Mesothelial cell of epicardium (in vitro differentiated cells): ENCODE data around the gene DLG5. TPM values are rescaled to one million over a fixed set of nuclear protein-coding genes. Genes with fewer than 3 reads are reported as not detected.

Experiments
- DNase-seq, 2 experiments: peaks; one replicate each; pipeline ENCODE4 v3.0.0; 2021; ENCODE audit warnings: low spot score in 2 of 2; ENCODE audit not compliant: unreplicated experiment in 2 of 2
- H3K27ac Mint-ChIP-seq: 2 replicates; pipeline ENCODE4 v1.8.0; 2021; ENCODE audit warnings: mixed read lengths
- H3K27me3 Mint-ChIP-seq: 2 replicates; pipeline ENCODE4 v1.8.0; 2021; ENCODE audit warnings: low read depth, mixed read lengths
- H3K36me3 Mint-ChIP-seq: 2 replicates; pipeline ENCODE4 v1.8.0; 2021; ENCODE audit warnings: mixed read lengths
- H3K4me1 Mint-ChIP-seq: 2 replicates; pipeline ENCODE4 v1.8.0; 2021; ENCODE audit warnings: mixed read lengths
- H3K4me3 Mint-ChIP-seq: 2 replicates; pipeline ENCODE4 v1.8.0; 2021; ENCODE audit warnings: mild to moderate bottlenecking, moderate library complexity, mixed read lengths
- H3K9me3 Mint-ChIP-seq: 2 replicates; pipeline ENCODE4 v1.8.0; 2021; ENCODE audit warnings: mixed read lengths
- total RNA-seq: library from RNA; stranded (reverse); gene quantifications from 3 replicates; pipeline ENCODE4 v1.2.1, GENCODE V29; 2021
- TF ChIP-seq, protein P1 (sequence below): fragments of 200-600 bp; sonication (generic); IDR thresholded peaks from one replicate; pipeline ENCODE4 v1.5.0; 2021; ENCODE audit warnings: antibody characterized with exemption; ENCODE audit not compliant: unreplicated experiment

The DLG5 gene
- total RNA-seq, 1 donor from 2014 or later, result 82.2 TPM

DNA sequence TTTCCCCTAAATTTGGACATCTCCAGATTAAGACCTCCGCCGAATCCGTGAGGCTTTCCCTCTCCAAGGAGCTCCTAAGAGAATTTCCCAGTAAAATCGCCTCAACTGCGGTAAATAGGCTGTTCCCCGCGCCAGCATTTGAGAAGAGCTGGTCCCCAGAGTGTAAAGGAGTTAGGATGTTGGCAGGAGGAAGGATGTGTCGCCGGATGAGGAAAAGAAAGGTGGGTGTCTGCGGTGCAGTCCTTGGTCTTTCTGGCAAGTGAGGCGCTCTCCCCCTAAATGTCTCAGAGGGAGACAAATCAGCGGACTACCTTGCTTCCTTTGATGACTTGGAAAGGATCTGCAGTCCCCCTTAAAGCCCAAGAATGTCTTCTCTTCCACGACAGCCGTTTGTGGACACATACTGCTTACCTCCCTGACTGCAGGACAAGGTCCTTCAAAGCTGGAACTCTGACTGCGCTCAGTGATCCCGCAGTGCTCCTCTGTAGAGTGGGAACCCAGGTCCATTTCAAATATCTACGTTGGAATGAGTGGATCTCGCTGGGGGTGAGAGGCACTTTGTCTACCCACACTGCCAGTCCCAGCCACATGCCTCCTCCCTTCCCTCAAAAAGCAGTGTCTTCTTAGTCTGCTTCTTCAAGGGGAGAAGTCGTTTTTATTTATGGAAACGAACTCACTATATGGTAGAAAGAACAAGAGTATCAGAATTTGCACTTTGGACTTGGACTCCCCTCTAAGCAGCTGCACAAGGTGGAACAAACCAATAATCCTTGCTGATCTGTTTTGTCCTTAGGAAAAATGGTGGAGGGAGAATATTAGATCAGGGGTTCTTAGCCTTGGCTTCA is 1.1 kb upstream of the DLG5 start:
- Mint-ChIP-seq H3K4me3 (peak overlapping the region; percentile 76), H3K9me3 (no peaks in the 10 kb centered on the region)

DNA sequence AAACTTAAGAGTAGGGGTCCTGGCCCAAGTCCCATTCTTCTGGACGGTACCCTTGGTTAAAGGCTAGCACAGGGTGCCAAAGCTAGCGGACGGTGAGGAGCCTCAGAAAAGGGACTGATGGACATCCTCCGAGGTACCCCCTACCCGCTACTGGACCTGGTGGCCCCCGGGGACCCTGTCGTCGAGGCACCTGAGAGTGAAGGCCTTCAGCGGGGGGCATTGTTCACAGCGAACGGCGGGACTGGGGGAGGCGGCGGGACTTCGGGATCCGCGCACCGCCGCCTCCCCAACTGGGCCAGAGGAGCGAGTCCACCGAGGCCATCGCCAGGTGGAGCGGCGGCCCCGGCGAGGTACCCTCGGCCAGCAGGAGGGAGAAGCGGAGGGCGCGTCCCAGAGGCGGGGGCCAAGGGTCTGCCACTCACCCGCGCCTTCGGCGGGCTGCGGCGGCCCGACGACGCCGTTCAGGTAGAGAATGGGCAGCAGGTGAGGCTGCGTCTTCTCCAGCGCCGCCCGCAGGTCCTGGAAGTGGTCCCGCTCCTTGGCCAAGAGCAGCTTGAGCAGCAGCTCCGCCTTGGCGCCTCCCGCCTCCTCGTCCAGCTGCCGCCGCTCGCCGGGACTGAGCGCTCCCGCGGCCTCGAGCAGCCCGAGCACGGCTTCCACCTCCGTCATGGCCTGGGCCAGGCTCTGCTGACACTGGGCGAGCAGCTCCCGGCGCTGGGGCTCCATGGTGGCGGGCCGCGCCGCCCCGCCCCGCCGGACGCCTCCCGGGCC is 575 bp downstream of the DLG5 start:
- TF ChIP-seq, protein P1, sequence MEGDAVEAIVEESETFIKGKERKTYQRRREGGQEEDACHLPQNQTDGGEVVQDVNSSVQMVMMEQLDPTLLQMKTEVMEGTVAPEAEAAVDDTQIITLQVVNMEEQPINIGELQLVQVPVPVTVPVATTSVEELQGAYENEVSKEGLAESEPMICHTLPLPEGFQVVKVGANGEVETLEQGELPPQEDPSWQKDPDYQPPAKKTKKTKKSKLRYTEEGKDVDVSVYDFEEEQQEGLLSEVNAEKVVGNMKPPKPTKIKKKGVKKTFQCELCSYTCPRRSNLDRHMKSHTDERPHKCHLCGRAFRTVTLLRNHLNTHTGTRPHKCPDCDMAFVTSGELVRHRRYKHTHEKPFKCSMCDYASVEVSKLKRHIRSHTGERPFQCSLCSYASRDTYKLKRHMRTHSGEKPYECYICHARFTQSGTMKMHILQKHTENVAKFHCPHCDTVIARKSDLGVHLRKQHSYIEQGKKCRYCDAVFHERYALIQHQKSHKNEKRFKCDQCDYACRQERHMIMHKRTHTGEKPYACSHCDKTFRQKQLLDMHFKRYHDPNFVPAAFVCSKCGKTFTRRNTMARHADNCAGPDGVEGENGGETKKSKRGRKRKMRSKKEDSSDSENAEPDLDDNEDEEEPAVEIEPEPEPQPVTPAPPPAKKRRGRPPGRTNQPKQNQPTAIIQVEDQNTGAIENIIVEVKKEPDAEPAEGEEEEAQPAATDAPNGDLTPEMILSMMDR, result no peak
- Mint-ChIP-seq H3K36me3 (no peaks in the 10 kb centered on the region), H3K9me3 (no peaks in the 10 kb centered on the region), H3K27me3 (no peaks in the 10 kb centered on the region), H3K4me3 (peak overlapping the region; percentile 81), H3K4me1 (peaks cover 18% of the 10 kb centered on the region), H3K27ac (peak overlapping the region; percentile 70)
- peak; percentile 33 to 69 for DNase-seq

More for the DNA sequence above, 1.1 kb upstream of the DLG5 start:
- Mint-ChIP-seq H3K36me3 (no peaks in the 10 kb centered on the region), H3K4me1 (peaks cover 25% of the 10 kb centered on the region), H3K27me3 (no peaks in the 10 kb centered on the region), H3K27ac (peak overlapping the region; percentile 85)
- TF ChIP-seq, protein P1, result no peak
- no peak for DNase-seq

DNA sequence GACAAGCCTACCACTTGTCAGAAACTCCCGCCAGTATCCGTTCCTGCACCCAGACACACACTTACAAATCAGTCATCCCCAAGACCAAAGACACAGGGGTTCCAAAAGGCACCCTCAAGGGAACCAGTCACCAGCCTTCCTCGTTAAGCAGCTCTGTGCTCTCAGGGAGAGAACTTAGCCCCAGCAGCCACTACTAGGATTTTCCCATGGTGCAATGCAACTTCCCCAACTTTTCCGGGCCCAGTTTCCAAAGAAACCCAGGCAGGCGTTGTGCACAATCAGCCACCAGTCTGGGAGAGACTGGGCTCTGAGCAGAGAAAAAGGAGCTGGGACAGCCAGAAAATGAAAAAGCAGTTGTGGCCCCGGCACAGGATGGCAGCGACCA is 1.2 kb downstream of the DLG5 start:
- TF ChIP-seq, protein P1, result no peak
- peaks cover 24% of the 10 kb centered on the region for H3K4me1 Mint-ChIP-seq
- no peaks in the 10 kb centered on the region for H3K27me3 Mint-ChIP-seq
- peak overlapping the region; percentile 81 for H3K4me3 Mint-ChIP-seq
- DNase-seq, result no peak
- no peaks in the 10 kb centered on the region for H3K36me3 Mint-ChIP-seq
- H3K27ac Mint-ChIP-seq, result peak overlapping the region; percentile 70
- H3K9me3 Mint-ChIP-seq, result no peaks in the 10 kb centered on the region

DNA sequence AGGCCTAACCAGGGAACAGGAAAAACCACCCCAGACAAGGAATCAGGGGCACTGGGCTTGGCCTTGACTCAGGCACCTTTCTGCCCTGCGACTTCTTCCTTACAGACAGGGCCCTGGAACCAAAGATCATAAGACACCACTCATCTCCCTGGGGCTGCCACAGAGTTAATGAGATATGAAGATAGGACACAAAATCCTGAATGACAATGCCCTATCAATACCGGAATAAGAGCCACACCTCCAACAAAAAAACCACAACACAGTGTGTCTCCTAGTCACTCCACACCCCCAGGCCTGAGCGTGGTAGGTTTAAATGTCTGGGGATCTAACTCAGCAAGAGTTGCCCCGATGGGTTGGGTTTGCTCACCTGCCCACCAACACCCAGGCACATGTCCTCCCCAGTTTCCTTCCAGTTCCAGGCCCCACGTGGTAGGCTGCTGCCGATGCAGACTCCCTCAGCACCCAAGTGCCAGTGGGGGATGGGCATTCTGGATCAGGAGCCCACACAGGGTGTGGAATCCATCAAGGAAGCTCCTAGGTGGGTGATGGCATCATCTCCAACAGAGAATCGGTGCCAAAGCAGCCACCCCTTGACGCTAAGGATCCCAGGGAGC is 3.9 kb downstream of the DLG5 start:
- DNase-seq, result no peak
- Mint-ChIP-seq H3K36me3 (no peaks in the 10 kb centered on the region), H3K27ac (no peak overlapping the region), H3K4me1 (peaks cover 37% of the 10 kb centered on the region), H3K27me3 (no peaks in the 10 kb centered on the region), H3K4me3 (no peak overlapping the region), H3K9me3 (no peaks in the 10 kb centered on the region)
- TF ChIP-seq, protein P1, result no peak

DNA sequence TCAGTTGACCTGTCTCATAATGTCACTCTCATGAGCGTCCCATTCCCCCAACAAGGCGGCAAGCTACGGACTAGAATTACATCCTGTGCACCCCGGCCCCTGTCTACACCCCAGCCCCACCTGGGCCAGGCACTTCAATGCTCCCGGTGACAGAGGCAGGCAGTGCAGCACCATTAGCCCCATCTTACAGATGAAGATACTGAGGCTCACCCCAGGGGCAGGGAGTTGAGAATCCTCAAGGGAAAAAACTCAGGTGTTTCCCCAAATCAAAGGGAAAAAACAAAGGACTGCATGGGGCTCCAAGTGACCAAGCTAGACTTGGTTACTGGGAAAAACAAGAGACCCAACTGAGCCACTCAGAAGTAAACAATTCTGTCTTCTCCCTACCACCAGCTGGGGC is 4.5 kb downstream of the DLG5 start:
- Mint-ChIP-seq H3K9me3 (no peaks in the 10 kb centered on the region), H3K36me3 (peaks cover 3% of the 10 kb centered on the region), H3K4me3 (no peak overlapping the region), H3K4me1 (peaks cover 34% of the 10 kb centered on the region), H3K27me3 (no peaks in the 10 kb centered on the region), H3K27ac (no peak overlapping the region)
- DNase-seq, result no peak
- TF ChIP-seq, protein P1, result no peak
